Activated CD8-positive, alpha-beta memory T cell treated with anti-CD3 and anti-CD28 coated beads for 24 hours (primary cell): Measurements from ENCODE around the gene KIR2DL4.
A peak's percentile ranks its signal among the peaks of the same experiment; 100 is the strongest.
"Not testable (repeated sequence)": the region's sequence is repeated elsewhere in the genome, so short reads cannot be mapped to it uniquely, and the experiment has no call there.

ENCODE experiments used
- DNase-seq: peaks from one replicate; pipeline ENCODE4 v3.0.0-alpha.2; 2020

KIR2DL4 gene

DNA sequence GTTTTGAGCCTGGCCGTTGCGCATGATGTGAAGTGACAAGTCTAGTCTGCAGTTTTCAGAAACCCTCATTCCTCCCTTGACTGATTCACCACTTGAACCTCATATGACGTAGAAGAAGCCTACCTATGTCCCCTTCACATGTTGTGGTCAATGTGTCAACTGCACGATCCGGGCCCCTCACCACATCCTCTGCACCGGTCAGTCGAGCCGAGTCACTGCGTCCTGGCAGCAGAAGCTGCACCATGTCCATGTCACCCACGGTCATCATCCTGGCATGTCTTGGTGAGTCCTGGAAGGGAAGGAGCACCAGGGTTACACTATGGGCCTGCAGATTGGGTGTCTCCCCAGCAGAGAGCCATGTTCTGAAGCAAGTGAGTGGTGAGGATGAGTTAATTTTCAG, at the start of gene KIR2DL4:
KIR2DL4 (plus strand) TSS at position 201 of the 400 bp plus-strand sequence; CDS start at position 243, 42 bp downstream.
- DNase-seq, result peak; percentile 42

GRCh38 chr19:54756204-54757110, 47.0 kb upstream of the KIR2DL4 start:
- DNase-seq, result not testable (repeated sequence)

GRCh38 chr19:54758577-54758976, 44.8 kb upstream of the KIR2DL4 start:
- DNase-seq, result not testable (repeated sequence)

- DNase-seq, result not testable (repeated sequence)
These were observed 39.2 kb upstream of the KIR2DL4 start for GRCh38 chr19:54764219-54764618.

GRCh38 chr19:54766464-54766863, 36.9 kb upstream of the KIR2DL4 start:
- DNase-seq, result not testable (repeated sequence)

- not testable (repeated sequence) for DNase-seq
These were observed 33.8 kb upstream of the KIR2DL4 start, which contains the start of gene KIR2DL1 for GRCh38 chr19:54769646-54770045. KIR2DL1 (plus strand) TSS chr19:54769793; CDS start chr19:54769851, 58 bp downstream.

GRCh38 chr19:54770511-54770910, 32.9 kb upstream of the KIR2DL4 start:
- DNase-seq, result peak; percentile 17

GRCh38 chr19:54771018-54771960, 32.1 kb upstream of the KIR2DL4 start:
- peak; percentile 38 for DNase-seq

DNA sequence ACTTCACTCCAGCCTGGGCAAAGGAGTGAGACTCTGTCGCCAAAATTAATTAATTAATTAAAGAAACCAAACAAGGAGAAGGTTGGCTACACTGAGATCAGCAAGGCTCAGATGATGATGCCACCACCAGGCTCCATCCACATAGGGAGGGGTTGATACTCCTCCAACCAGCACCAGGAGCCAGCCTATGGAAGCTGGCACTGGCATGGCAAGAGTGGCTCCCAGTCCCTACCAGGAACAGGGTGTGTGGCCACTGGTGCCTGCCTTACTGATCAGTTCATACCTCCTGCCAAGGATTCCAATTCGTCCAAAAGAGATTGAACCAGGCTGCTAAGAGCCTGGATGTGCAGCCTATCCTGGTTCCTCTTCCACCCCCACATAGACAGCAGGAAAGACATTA, 30.7 kb upstream of the KIR2DL4 start:
- DNase-seq, result not testable (repeated sequence)

DNA sequence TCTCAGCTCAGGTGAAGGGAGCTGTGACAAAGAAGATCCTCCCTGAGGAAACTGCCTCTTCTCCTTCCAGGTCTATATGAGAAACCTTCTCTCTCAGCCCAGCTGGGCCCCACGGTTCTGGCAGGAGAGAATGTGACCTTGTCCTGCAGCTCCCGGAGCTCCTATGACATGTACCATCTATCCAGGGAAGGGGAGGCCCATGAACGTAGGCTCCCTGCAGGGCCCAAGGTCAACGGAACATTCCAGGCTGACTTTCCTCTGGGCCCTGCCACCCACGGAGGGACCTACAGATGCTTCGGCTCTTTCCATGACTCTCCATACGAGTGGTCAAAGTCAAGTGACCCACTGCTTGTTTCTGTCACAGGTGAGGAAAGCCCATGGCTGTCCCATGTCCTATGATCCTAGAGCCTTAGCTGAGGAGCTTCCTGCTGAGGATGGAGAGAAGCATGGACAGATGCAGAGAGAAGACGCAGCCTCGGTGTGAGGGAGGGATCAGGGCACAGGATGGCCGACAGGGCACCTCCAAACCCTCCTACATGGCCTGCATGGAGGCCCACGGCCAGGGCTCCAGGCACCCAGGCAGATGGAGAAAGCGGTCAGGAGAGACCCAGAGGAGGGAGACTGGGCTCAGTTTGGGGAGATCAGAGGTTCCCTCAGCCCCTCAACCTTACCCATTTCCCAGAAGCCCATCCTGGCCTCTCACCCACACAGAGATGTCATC, 28.2 kb upstream of the KIR2DL4 start:
- DNase-seq, result peak; percentile 42

- not testable (repeated sequence) for DNase-seq
These were observed 27.6 kb upstream of the KIR2DL4 start for GRCh38 chr19:54775830-54776229.

GRCh38 chr19:54777851-54778250, 25.6 kb upstream of the KIR2DL4 start:
- not testable (repeated sequence) for DNase-seq

DNA sequence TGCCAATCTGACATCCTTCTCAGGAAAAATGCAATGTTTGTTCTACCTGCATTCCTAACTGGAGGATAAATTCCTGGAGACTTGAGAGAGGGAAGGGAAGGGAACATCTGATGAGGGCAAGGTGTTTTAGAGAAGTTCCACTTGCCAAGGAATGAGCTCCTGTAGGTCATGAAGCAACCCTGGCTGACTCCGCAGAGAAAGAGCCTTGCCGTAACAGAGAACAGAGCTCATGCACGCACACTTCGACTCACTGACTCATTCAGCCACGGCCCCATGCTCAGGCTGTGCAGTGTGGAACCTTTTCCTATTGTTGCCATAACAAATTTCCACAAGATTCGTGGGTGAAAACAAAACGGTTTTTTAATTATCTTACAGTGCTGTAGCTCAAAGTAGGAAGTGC, 24.5 kb upstream of the KIR2DL4 start:
- DNase-seq, result not testable (repeated sequence)

DNA sequence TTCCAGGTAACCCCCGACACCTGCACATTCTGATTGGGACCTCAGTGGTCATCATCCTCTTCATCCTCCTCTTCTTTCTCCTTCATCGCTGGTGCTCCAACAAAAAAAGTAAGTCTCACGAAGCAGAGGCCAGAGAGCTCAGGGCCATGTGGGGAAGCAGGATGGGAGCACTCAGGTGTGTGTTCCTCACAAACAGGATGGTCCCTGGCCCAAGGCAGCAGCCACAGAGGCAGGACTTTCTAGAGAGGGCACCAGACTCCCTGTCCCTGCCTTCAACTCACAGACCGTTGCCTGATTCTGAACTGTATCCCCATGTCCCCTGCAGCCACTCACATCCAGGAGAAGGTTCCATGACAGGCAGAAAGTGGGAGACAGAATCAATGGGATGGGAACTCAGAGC, 20.5 kb upstream of the KIR2DL4 start:
- not testable (repeated sequence) for DNase-seq

- peak; percentile 38 for DNase-seq
These were observed 17.2 kb upstream of the KIR2DL4 start for GRCh38 chr19:54786091-54786723.

GRCh38 chr19:54788154-54788553, 15.3 kb upstream of the KIR2DL4 start:
- not testable (repeated sequence) for DNase-seq

DNA sequence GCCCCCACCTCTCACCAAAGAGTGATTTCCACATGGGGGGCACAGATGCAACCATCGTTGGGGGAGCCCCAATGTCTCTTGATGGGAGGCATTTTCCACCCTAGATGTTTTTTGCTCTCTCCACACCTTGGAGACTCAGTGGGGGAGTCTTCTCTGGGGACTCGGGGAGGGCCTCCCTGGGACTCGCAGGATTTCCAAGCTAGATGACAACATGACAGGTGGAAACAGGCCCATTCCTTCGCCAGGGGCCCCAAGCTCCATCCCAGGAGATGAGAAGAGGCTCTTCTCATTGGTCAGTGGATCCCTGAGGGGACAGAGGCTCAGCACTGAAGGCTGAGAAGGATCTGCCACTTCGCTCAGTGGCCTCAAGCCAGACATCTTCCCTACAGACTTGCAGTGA, 12.7 kb upstream of the KIR2DL4 start:
- DNase-seq, result peak; percentile 41

- DNase-seq, result no peak
These were observed 11.9 kb upstream of the KIR2DL4 start for GRCh38 chr19:54791476-54791875.

DNA sequence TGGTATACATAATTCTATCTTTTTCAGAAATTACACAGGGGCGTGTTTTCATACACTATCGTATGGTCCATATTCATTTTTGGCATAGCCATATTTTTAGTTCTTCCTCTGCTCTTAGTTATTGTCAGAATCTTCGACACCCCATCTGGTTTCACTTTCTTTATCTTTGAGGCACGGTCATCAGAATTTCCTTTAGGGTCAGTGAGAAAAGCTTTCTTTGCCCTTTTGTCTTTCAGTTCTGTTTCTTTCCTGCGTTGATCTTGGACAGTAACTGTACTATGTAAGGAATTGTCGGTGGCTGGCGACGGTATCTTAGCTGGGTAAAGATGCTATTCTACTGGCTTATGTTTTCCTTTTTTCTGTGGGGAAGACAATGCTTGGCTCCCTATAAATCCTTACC, 10.6 kb upstream of the KIR2DL4 start:
- no peak for DNase-seq

- no peak for DNase-seq
These were observed 7.7 kb upstream of the KIR2DL4 start for GRCh38 chr19:54795758-54796157.

DNA sequence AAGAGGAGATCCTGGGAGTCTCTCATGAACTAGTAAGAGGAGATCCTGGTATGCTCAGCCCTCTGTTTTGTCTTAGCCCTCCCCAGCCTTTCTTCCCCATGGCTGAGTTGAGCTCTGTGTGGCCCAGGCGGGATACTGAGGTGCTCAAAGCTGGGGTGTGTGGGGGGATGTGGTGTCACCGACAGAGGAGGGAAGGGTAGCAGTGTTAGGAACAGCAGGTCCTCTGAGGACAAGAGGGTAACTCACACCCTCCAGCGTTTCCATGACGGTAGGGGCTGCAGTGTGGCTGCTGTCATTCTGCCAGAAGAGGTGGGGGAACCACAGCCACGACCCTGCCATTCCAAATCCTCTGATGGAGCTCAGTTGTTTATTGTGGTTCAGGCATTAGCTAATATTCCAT, 691 bp downstream of the KIR2DL4 start:
- DNase-seq, result peak; percentile 38

GRCh38 chr19:54804571-54804970, 1.2 kb downstream of the KIR2DL4 start:
- DNase-seq, result no peak
